CD8-positive, alpha-beta memory T cell (primary cell): ENCODE results near the gene TTC29. TPM values are rescaled to one million over a fixed set of nuclear protein-coding genes. Genes with fewer than 3 reads are reported as not detected.

Source experiments
- CTCF ChIA-PET: fragments of 350-600 bp; sonication (Branson Sonifier 250); formaldehyde crosslinking; loops from one replicate; lab custom pipeline; 2021; ENCODE audit warnings: antibody characterized with exemption; lab: Charles Lee
- POLR2A ChIA-PET: fragments of 350-600 bp; sonication (Branson Sonifier 250); formaldehyde crosslinking; loops from one replicate; lab custom pipeline; 2021; ENCODE audit warnings: antibody characterized with exemption; lab: Charles Lee
- DNase-seq, 5 donors: peaks; one replicate each; pipeline versions ENCODE4 v3.0.0 to v3.0.0-alpha.2; 2020 to 2022; ENCODE audit warnings: mixed read lengths in 1 of 5
- H3K27ac ChIP-seq: one replicate; pipeline ENCODE4 v1.7.0; 2013; ENCODE audit warnings: low read depth, mild to moderate bottlenecking, low read length, moderate library complexity
- H3K27me3 ChIP-seq: 2 replicates; pipeline ENCODE4 v1.7.0; 2013; ENCODE audit warnings: low read length, mild to moderate bottlenecking; ENCODE audit not compliant: insufficient read depth, poor library complexity, severe bottlenecking
- H3K36me3 ChIP-seq: 2 replicates; pipeline ENCODE4 v1.7.0; 2013; ENCODE audit warnings: mild to moderate bottlenecking, low read length, moderate library complexity; ENCODE audit not compliant: insufficient read depth
- H3K4me1 ChIP-seq: 2 replicates; pipeline ENCODE4 v1.7.0; 2013; ENCODE audit warnings: mild to moderate bottlenecking, low read length, moderate library complexity; ENCODE audit not compliant: insufficient read depth
- H3K4me3 ChIP-seq: 2 replicates; pipeline ENCODE4 v1.7.0; 2013; ENCODE audit warnings: mild to moderate bottlenecking, low read length
- H3K9me3 ChIP-seq: 2 replicates; pipeline ENCODE4 v1.7.0; 2013; ENCODE audit warnings: mild to moderate bottlenecking, low read length
- H3K27ac Mint-ChIP-seq, 8 donors: one replicate each; pipeline ENCODE4 v1.8.0; 2020 to 2021; ENCODE audit warnings: mixed read lengths in 8 of 8, mild to moderate bottlenecking in 6 of 8, inconsistent platforms in 3 of 8, moderate library complexity in 3 of 8
- H3K27me3 Mint-ChIP-seq, 2 donors: one replicate each; pipeline ENCODE4 v1.8.0; 2020 to 2021; ENCODE audit warnings: mixed read lengths in 2 of 2, mild to moderate bottlenecking in 1 of 2, moderate library complexity in 1 of 2
- H3K36me3 Mint-ChIP-seq, 3 donors: one replicate each; pipeline ENCODE4 v1.8.0; 2020 to 2021; ENCODE audit warnings: mixed read lengths in 3 of 3, inconsistent platforms in 1 of 3, mild to moderate bottlenecking in 1 of 3
- H3K4me1 Mint-ChIP-seq, 3 donors: one replicate each; pipeline ENCODE4 v1.8.0; 2020 to 2021; ENCODE audit warnings: mixed read lengths in 3 of 3, inconsistent platforms in 1 of 3, mild to moderate bottlenecking in 1 of 3
- H3K4me3 Mint-ChIP-seq, 7 donors: one replicate each; pipeline ENCODE4 v1.8.0; 2020 to 2021; ENCODE audit warnings: mixed read lengths in 7 of 7, mild to moderate bottlenecking in 6 of 7, moderate library complexity in 4 of 7, inconsistent platforms in 2 of 7
- H3K9me3 Mint-ChIP-seq, 5 donors: one replicate each; pipeline ENCODE4 v1.8.0; 2020 to 2022; ENCODE audit warnings: mixed read lengths in 5 of 5, mild to moderate bottlenecking in 3 of 5, moderate library complexity in 2 of 5, inconsistent platforms in 1 of 5
- polyA plus RNA-seq: library from polyadenylated mRNA; unstranded; fragments of 300-500 nt; fragmentation: Illumina TruSeq; gene quantifications from one replicate; pipeline ENCODE4 v1.2.3, GENCODE V29; 2021
- total RNA-seq, 2 experiments: library from RNA; stranded (reverse); gene quantifications; one replicate each; pipeline ENCODE4 v1.2.3, GENCODE V29; 2021

Gene TTC29
- total and polyA plus RNA-seq, 3 experiments from 2014 or later: not detected

GRCh38 chr4:146852360-146852759 lies 93.3 kb downstream of the TTC29 start:
- Histone ChIP-seq H3K36me3 (no peaks in the 10 kb centered on the region), H3K4me1 (no peaks in the 10 kb centered on the region), H3K9me3 (no peaks in the 10 kb centered on the region), H3K4me3 (no peak overlapping the region), H3K27ac (no peak overlapping the region), H3K27me3 (no peaks in the 10 kb centered on the region)
- Mint-ChIP-seq H3K27ac (no peak overlapping the region), H3K9me3 (no peaks in the 10 kb centered on the region), H3K27me3 (peaks cover 4 to 14% of the 10 kb centered on the region in 2 donors), H3K4me1 (no peaks in the 10 kb centered on the region), H3K4me3 (no peak overlapping the region), H3K36me3 (no peaks in the 10 kb centered on the region)
- ChIA-PET CTCF (no interaction called here), POLR2A (no interaction called here)
- no peak for DNase-seq

DNA sequence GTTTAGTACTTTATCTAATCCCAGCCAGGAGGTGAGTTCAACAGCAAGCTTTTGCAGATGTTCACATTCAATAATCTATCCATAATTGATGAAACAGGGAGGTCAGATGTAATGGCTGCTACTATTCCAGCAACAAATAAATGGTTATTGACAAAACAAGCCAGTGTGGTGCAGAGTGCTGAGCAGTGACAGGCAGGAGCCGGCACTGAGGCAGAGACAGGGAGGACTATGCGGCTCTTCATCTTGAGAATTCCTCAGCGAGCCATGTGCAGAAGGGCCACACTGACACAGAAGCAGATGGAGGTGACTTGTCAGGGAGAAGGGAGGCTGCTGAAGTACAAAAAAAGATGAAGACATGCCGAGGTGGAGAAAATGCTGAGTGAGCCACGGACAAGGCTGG lies 98.3 kb downstream of the TTC29 start:
- Histone ChIP-seq H3K27ac (no peak overlapping the region), H3K9me3 (no peaks in the 10 kb centered on the region), H3K4me1 (no peaks in the 10 kb centered on the region), H3K4me3 (no peak overlapping the region), H3K27me3 (no peaks in the 10 kb centered on the region), H3K36me3 (no peaks in the 10 kb centered on the region)
- H3K36me3 Mint-ChIP-seq: no peaks in the 10 kb centered on the region
- H3K27me3 Mint-ChIP-seq: no peaks in the 10 kb centered on the region
- H3K4me3 Mint-ChIP-seq: no peak overlapping the region
- DNase-seq: no peak
- no peak overlapping the region for H3K27ac Mint-ChIP-seq
- POLR2A ChIA-PET: no interaction called here
- CTCF ChIA-PET: no interaction called here
- no peaks in the 10 kb centered on the region for H3K9me3 Mint-ChIP-seq
- no peaks in the 10 kb centered on the region for H3K4me1 Mint-ChIP-seq

- Histone ChIP-seq H3K27ac (no peak overlapping the region), H3K27me3 (no peaks in the 10 kb centered on the region), H3K36me3 (no peaks in the 10 kb centered on the region), H3K9me3 (no peaks in the 10 kb centered on the region), H3K4me1 (no peaks in the 10 kb centered on the region), H3K4me3 (no peak overlapping the region)
- H3K27ac Mint-ChIP-seq: no peak overlapping the region
- H3K9me3 Mint-ChIP-seq: no peaks in the 10 kb centered on the region
- ChIA-PET POLR2A (no interaction called here), CTCF (no interaction called here)
- no peaks in the 10 kb centered on the region for H3K27me3 Mint-ChIP-seq
- DNase-seq: no peak
- no peak overlapping the region for H3K4me3 Mint-ChIP-seq
- no peaks in the 10 kb centered on the region for H3K4me1 Mint-ChIP-seq
- H3K36me3 Mint-ChIP-seq: no peaks in the 10 kb centered on the region
These were observed 98.8 kb downstream of the TTC29 start for GRCh38 chr4:146846882-146847281.

GRCh38 chr4:146844761-146845160 lies 100.9 kb downstream of the TTC29 start:
- H3K4me1 Mint-ChIP-seq: no peaks in the 10 kb centered on the region
- no peak for DNase-seq
- ChIA-PET CTCF (no interaction called here), POLR2A (no interaction called here)
- no peaks in the 10 kb centered on the region for H3K27me3 Mint-ChIP-seq
- Histone ChIP-seq H3K27ac (no peak overlapping the region), H3K4me1 (no peaks in the 10 kb centered on the region), H3K4me3 (no peak overlapping the region), H3K9me3 (no peaks in the 10 kb centered on the region), H3K36me3 (no peaks in the 10 kb centered on the region), H3K27me3 (no peaks in the 10 kb centered on the region)
- no peak overlapping the region for H3K4me3 Mint-ChIP-seq
- peak overlapping the region in 1 of 8 donors; percentile 21 for H3K27ac Mint-ChIP-seq
- H3K9me3 Mint-ChIP-seq: no peaks in the 10 kb centered on the region
- H3K36me3 Mint-ChIP-seq: no peaks in the 10 kb centered on the region

DNA sequence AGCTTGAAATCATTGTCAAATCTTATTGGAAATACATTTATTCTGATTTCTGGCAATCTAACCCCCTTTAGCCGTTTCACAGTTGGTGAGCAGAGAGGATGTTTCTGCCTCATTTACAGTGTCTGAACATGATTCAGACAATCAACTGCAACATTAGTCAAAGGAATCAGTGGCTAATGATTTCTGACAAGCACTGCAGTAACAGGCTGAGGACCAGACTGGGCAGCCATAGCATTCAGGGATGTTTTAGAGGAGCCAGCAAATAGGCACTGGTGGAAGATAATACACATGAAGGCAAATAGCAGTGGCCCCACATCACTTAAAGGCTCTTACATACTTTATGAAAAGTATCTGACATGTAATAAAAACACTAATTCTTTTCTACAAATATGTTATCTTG lies 102.8 kb downstream of the TTC29 start:
- ChIA-PET CTCF (no interaction called here), POLR2A (no interaction called here)
- H3K27ac Mint-ChIP-seq: no peak overlapping the region
- Histone ChIP-seq H3K4me1 (no peaks in the 10 kb centered on the region), H3K4me3 (no peak overlapping the region), H3K27ac (no peak overlapping the region), H3K9me3 (no peaks in the 10 kb centered on the region), H3K36me3 (no peaks in the 10 kb centered on the region), H3K27me3 (no peaks in the 10 kb centered on the region)
- H3K27me3 Mint-ChIP-seq: no peaks in the 10 kb centered on the region
- H3K36me3 Mint-ChIP-seq: no peaks in the 10 kb centered on the region
- no peaks in the 10 kb centered on the region for H3K4me1 Mint-ChIP-seq
- DNase-seq: no peak
- no peaks in the 10 kb centered on the region for H3K9me3 Mint-ChIP-seq
- no peak overlapping the region for H3K4me3 Mint-ChIP-seq

GRCh38 chr4:146840731-146841130 lies 104.9 kb downstream of the TTC29 start:
- Mint-ChIP-seq H3K27me3 (peaks cover 0 to 2% of the 10 kb centered on the region in 2 donors), H3K36me3 (no peaks in the 10 kb centered on the region), H3K27ac (no peak overlapping the region), H3K9me3 (no peaks in the 10 kb centered on the region), H3K4me1 (no peaks in the 10 kb centered on the region), H3K4me3 (no peak overlapping the region)
- H3K27ac ChIP-seq: no peak overlapping the region
- H3K4me1 ChIP-seq: no peaks in the 10 kb centered on the region
- no peaks in the 10 kb centered on the region for H3K36me3 ChIP-seq
- CTCF ChIA-PET: no interaction called here
- no peak for DNase-seq
- no peaks in the 10 kb centered on the region for H3K27me3 ChIP-seq
- no peaks in the 10 kb centered on the region for H3K9me3 ChIP-seq
- H3K4me3 ChIP-seq: no peak overlapping the region
- POLR2A ChIA-PET: no interaction called here

DNA sequence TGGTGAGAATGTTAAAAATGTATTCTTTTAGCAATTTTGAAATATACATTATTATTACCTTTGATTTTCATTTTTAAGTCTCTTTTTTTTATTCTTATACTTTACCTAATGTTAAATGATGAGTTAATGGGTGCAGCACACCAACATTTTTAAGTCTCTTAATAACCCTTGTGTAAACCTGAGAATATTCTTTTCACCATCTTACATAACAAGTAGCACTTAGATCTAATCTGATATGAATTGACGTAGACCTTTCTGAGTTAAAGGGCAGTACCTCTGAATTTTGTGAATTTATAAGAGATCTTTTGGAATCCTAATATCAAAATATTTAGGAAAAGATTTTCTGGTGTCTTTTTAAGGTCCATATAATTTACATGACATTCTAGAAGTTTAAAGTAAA lies 110.6 kb downstream of the TTC29 start:
- Mint-ChIP-seq H3K27ac (no peak overlapping the region), H3K4me1 (no peaks in the 10 kb centered on the region), H3K4me3 (no peak overlapping the region), H3K9me3 (no peaks in the 10 kb centered on the region), H3K36me3 (no peaks in the 10 kb centered on the region), H3K27me3 (peaks cover 2 to 5% of the 10 kb centered on the region in 2 donors)
- DNase-seq: no peak
- ChIA-PET POLR2A (no interaction called here), CTCF (no interaction called here)
- Histone ChIP-seq H3K27me3 (no peaks in the 10 kb centered on the region), H3K27ac (no peak overlapping the region), H3K4me1 (no peaks in the 10 kb centered on the region), H3K36me3 (no peaks in the 10 kb centered on the region), H3K4me3 (no peak overlapping the region), H3K9me3 (no peaks in the 10 kb centered on the region)

GRCh38 chr4:146834263-146835034 lies 111.2 kb downstream of the TTC29 start:
- Mint-ChIP-seq H3K4me1 (no peaks in the 10 kb centered on the region), H3K36me3 (no peaks in the 10 kb centered on the region), H3K27me3 (peaks cover 2 to 5% of the 10 kb centered on the region in 2 donors), H3K9me3 (no peaks in the 10 kb centered on the region), H3K4me3 (no peak overlapping the region), H3K27ac (no peak overlapping the region)
- no peak overlapping the region for H3K27ac ChIP-seq
- H3K4me3 ChIP-seq: no peak overlapping the region
- H3K27me3 ChIP-seq: no peaks in the 10 kb centered on the region
- H3K4me1 ChIP-seq: no peaks in the 10 kb centered on the region
- H3K36me3 ChIP-seq: no peaks in the 10 kb centered on the region
- CTCF ChIA-PET: no interaction called here
- POLR2A ChIA-PET: no interaction called here
- DNase-seq: no peak
- H3K9me3 ChIP-seq: no peaks in the 10 kb centered on the region
